ENCODE measurements around the gene FNBP1L. TPM values are rescaled to one million over a fixed set of nuclear protein-coding genes. Genes with fewer than 3 reads are reported as not detected.
A peak's percentile ranks its signal among the peaks of the same experiment; 100 is the strongest.

FNBP1L gene
- total RNA-seq, 4 donors from 2014 or later = 9.6 to 23.1 (median 15.5) TPM

DNA sequence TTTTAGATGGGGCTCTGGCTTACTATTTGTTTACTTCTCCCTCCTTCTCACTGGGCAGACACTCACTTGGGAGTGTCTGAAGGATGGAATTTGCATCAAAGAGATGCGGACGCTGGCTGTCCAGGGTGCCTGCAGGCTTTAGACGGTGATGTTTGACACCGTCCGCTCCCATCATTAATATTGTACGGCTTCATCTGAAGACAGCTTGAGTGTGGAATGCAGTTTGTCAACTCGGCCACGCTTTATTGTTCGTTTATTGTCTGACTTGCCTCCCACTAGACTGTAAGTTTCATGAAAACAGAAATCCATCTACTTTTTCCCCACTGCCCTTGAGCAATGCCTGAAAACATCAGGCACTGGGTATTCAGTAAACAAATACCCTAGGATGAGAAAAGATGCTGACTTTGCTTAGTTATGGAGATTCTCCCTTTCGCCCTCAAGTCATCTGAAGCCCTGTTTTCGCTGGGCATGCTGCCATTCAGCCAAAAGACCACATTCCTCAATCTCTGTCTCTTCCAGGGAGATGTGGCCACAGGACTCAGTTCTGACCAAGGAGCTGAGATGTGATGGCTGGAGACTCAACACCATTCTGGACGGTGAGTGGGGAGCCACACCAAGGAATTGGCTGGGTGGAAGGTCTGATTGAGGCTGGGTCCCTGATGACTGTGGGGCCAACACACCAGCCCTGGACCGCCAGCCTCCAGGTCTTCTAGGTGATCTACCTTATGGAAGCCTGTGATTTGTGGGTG is 146.1 kb downstream of the FNBP1L start:
- no peaks in the 10 kb centered on the region for H3K27me3 ChIP-seq
- intact Hi-C loops (cut with DNase I) = no loop called here
- no peaks in the 10 kb centered on the region for H3K9me3 ChIP-seq
- no peak overlapping the region for H3K4me3 ChIP-seq
- peaks cover 6 to 28% (median 16%) of the 10 kb centered on the region in 4 donors for H3K36me3 ChIP-seq
- peaks cover 66 to 78% (median 75%) of the 10 kb centered on the region in 4 donors for H3K4me1 ChIP-seq
- peak overlapping the region in 3 of 4 donors; percentile 3 to 52 (median 10) for H3K27ac ChIP-seq (replicated peaks in 1 of 4)
- 75% methylated on average over 12 of the region's 13 CpGs for WGBS
- DNase-seq (ENCODE audit: extremely low spot score) = no peak
- TF ChIP-seq POLR2AphosphoS5 (IDR thresholded peaks at IDR 0.05) (no peak), EP300 (IDR thresholded peaks at IDR 0.05) (no peak), POLR2A (IDR thresholded peaks at IDR 0.05; ENCODE audit: low read depth) (no peak)
- TF ChIP-seq, protein P1, sequence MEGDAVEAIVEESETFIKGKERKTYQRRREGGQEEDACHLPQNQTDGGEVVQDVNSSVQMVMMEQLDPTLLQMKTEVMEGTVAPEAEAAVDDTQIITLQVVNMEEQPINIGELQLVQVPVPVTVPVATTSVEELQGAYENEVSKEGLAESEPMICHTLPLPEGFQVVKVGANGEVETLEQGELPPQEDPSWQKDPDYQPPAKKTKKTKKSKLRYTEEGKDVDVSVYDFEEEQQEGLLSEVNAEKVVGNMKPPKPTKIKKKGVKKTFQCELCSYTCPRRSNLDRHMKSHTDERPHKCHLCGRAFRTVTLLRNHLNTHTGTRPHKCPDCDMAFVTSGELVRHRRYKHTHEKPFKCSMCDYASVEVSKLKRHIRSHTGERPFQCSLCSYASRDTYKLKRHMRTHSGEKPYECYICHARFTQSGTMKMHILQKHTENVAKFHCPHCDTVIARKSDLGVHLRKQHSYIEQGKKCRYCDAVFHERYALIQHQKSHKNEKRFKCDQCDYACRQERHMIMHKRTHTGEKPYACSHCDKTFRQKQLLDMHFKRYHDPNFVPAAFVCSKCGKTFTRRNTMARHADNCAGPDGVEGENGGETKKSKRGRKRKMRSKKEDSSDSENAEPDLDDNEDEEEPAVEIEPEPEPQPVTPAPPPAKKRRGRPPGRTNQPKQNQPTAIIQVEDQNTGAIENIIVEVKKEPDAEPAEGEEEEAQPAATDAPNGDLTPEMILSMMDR (IDR thresholded peaks at IDR 0.05) = no peak

DNA sequence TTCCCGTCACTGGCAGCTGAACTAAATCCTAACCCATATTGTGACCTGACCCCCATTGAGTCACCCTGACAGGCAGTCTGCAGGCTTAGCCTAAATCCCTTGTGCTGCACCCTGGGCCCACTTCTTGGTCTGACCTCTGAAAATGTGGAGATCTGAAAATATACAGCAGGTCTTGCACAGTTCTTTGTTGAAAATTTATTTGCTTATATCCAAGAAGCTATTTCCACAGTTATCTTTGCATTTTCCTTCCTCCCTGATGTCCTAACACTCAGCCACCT is 146.6 kb downstream of the FNBP1L start:
- Histone ChIP-seq H3K4me1 (peaks cover 71 to 83% (median 80%) of the 10 kb centered on the region in 4 donors), H3K27me3 (no peaks in the 10 kb centered on the region), H3K27ac (replicated peaks in 1 of 4) (peak overlapping the region in 3 of 4 donors; percentile 52 to 65 (median 60)), H3K4me3 (no peak overlapping the region), H3K9me3 (no peaks in the 10 kb centered on the region), H3K36me3 (peaks cover under 1 to 23% (median 12%) of the 10 kb centered on the region in 4 donors)
- no peak for TF ChIP-seq POLR2A (IDR thresholded peaks at IDR 0.05; ENCODE audit: low read depth)
- TF ChIP-seq, protein P1 (IDR thresholded peaks at IDR 0.05) = no peak
- no peak for TF ChIP-seq EP300 (IDR thresholded peaks at IDR 0.05)
- TF ChIP-seq POLR2AphosphoS5 (IDR thresholded peaks at IDR 0.05) = no peak
- no peak for DNase-seq (ENCODE audit: extremely low spot score)
- 75% methylated on average over 1 of the region's 1 CpG for WGBS
- intact Hi-C loops (cut with DNase I) = no loop called here

DNA sequence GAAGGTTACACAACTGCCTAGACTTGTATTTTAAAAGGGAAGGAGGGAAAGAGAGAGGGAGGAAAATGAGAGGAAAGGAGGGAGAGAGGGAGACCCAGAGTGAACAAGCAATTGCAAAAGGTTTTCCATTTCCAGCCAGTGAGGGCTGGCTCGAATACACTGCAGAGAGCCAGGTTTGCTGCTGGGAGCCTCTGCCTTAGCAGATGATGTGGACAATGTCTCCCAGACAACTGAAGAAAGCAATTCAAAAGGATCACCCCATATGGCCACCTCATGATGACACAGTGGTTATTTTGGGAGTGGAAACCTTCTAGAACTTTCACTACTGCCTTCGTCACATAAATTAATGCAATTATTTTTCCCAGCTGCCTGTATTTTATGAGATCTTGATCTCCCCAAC is 147.3 kb downstream of the FNBP1L start:
- H3K27ac ChIP-seq (replicated peaks in 1 of 4) = peak overlapping the region; percentile 52 to 65 (median 60)
- 24% methylated on average over 2 of the region's 2 CpGs for WGBS
- no peaks in the 10 kb centered on the region for H3K27me3 ChIP-seq
- intact Hi-C loops (cut with DNase I) = no loop called here
- H3K4me3 ChIP-seq = no peak overlapping the region
- H3K36me3 ChIP-seq = peaks cover 0 to 16% (median 6%) of the 10 kb centered on the region in 4 donors
- no peak for DNase-seq (ENCODE audit: extremely low spot score)
- no peak for TF ChIP-seq EP300 (IDR thresholded peaks at IDR 0.05)
- TF ChIP-seq POLR2A (IDR thresholded peaks at IDR 0.05; ENCODE audit: low read depth) = no peak
- TF ChIP-seq POLR2AphosphoS5 (IDR thresholded peaks at IDR 0.05) = no peak
- TF ChIP-seq, protein P1 (IDR thresholded peaks at IDR 0.05) = no peak
- H3K4me1 ChIP-seq = peaks cover 78 to 90% (median 86%) of the 10 kb centered on the region in 4 donors
- H3K9me3 ChIP-seq = no peaks in the 10 kb centered on the region

DNA sequence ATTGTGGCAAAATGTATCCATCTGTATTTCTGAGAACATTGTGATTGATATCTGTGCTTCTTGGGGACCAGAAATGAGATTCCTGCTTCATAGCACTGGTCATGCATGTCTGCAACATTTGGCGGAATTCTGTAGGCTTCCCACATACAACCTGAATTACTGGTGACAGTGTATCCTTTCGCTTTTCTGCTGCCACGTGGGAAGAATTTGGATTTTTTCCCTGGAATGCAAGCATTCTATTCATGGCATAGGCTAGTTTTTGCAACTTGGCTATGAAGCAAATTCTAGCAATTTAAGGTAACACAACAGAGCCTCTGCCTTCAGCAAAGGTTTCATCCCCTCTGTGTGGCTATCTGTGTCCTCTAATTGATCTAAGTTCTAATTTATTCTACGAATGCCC is 147.8 kb downstream of the FNBP1L start:
- intact Hi-C loops (cut with DNase I) = no loop called here
- 51% methylated on average over 4 of the region's 4 CpGs for WGBS
- H3K36me3 ChIP-seq = peaks cover 0 to 12% (median 4%) of the 10 kb centered on the region in 4 donors
- DNase-seq (ENCODE audit: extremely low spot score) = no peak
- H3K27me3 ChIP-seq = no peaks in the 10 kb centered on the region
- H3K9me3 ChIP-seq = no peaks in the 10 kb centered on the region
- H3K4me3 ChIP-seq = no peak overlapping the region
- peak overlapping the region; percentile 52 to 65 (median 60) for H3K27ac ChIP-seq (replicated peaks in 1 of 4)
- peaks cover 83 to 95% (median 91%) of the 10 kb centered on the region in 4 donors for H3K4me1 ChIP-seq
- TF ChIP-seq POLR2AphosphoS5 (IDR thresholded peaks at IDR 0.05) (no peak), EP300 (IDR thresholded peaks at IDR 0.05) (peak; percentile 35), POLR2A (IDR thresholded peaks at IDR 0.05; ENCODE audit: low read depth) (no peak)
- TF ChIP-seq, protein P1 (IDR thresholded peaks at IDR 0.05) = no peak
